AG10803 (cell line): Measurements from ENCODE around the gene SORBS1.

Experiments used
- DNase-seq: peaks from one replicate; pipeline ENCODE4 v3.0.0; 2010; ENCODE audit warnings: low read depth
- H3K4me3 ChIP-seq: 2 replicates; pipeline ENCODE4 v1.5.1; 2011; ENCODE audit warnings: mild to moderate bottlenecking, low read length, control low read depth
- TF ChIP-seq, protein P1 (sequence below): conservative IDR thresholded peaks from 2 replicates; pipeline ENCODE4 v1.5.1; 2011; ENCODE audit warnings: mild to moderate bottlenecking, low read length, control low read depth, inconsistent platforms

SORBS1 gene

DNA sequence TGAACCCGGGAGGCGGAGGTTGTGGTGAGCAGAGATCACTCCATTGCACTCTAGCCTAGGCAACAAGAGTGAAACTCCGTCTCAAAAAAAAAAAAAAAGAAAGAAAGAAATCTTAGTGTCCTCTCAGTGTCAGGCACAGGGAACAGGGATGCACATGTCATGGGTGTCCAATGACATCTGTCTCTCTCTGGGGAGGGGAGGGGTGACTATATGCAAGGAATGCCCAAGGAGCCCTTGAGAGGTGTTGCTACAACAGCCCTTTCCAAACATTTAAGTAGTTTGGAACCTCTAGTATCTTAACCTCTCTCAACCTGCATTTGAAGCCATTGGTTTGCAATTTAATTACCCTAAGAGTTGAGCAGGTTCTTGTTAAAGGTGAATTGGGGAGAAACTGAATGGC lies 299.2 kb downstream of the SORBS1 start:
- DNase-seq: no peak
- TF ChIP-seq, protein P1, sequence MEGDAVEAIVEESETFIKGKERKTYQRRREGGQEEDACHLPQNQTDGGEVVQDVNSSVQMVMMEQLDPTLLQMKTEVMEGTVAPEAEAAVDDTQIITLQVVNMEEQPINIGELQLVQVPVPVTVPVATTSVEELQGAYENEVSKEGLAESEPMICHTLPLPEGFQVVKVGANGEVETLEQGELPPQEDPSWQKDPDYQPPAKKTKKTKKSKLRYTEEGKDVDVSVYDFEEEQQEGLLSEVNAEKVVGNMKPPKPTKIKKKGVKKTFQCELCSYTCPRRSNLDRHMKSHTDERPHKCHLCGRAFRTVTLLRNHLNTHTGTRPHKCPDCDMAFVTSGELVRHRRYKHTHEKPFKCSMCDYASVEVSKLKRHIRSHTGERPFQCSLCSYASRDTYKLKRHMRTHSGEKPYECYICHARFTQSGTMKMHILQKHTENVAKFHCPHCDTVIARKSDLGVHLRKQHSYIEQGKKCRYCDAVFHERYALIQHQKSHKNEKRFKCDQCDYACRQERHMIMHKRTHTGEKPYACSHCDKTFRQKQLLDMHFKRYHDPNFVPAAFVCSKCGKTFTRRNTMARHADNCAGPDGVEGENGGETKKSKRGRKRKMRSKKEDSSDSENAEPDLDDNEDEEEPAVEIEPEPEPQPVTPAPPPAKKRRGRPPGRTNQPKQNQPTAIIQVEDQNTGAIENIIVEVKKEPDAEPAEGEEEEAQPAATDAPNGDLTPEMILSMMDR: no peak
- H3K4me3 ChIP-seq: no peak overlapping the region
